ENCODE data around the gene GALNT8.

GRCh38 chr12:4717806-4718205 lies 2.4 kb upstream of the GALNT8 start:
- no peak for TF ChIP-seq POLR2A (IDR thresholded peaks at IDR 0.05)
- TF ChIP-seq CTCF (IDR thresholded peaks at IDR 0.05), result no peak
- TF ChIP-seq POLR2AphosphoS5 (IDR thresholded peaks at IDR 0.05), result no peak
- TF ChIP-seq EP300 (IDR thresholded peaks at IDR 0.05), result no peak
